Stimulated activated naive CD8-positive, alpha-beta T cell treated with anti-CD3 and anti-CD28 coated beads, Interleukin-15, Interleukin-2, amounts not matched to agents 100 ng/mL and 50 ng/mL, for 24 hours (primary cell): ENCODE measurements around the gene RSRC1.

Source experiments
- H3K27ac Mint-ChIP-seq: one replicate; pipeline ENCODE4 v1.8.0; 2021; ENCODE audit warnings: mild to moderate bottlenecking, mixed read lengths
- H3K27me3 Mint-ChIP-seq: one replicate; pipeline ENCODE4 v1.8.0; 2021; ENCODE audit warnings: mixed read lengths
- H3K36me3 Mint-ChIP-seq: one replicate; pipeline ENCODE4 v1.8.0; 2021; ENCODE audit warnings: low read depth, mixed read lengths
- H3K4me1 Mint-ChIP-seq: one replicate; pipeline ENCODE4 v1.8.0; 2021; ENCODE audit warnings: low read depth, mixed read lengths
- H3K4me3 Mint-ChIP-seq: one replicate; pipeline ENCODE4 v1.8.0; 2021; ENCODE audit warnings: mild to moderate bottlenecking, mixed read lengths
- H3K9me3 Mint-ChIP-seq: one replicate; pipeline ENCODE4 v1.8.0; 2021; ENCODE audit warnings: mixed read lengths

The RSRC1 gene

GRCh38 chr3:158434412-158435038 lies 324.6 kb downstream of the RSRC1 start:
- H3K4me3 Mint-ChIP-seq, result no peak overlapping the region
- H3K9me3 Mint-ChIP-seq, result no peaks in the 10 kb centered on the region
- H3K27ac Mint-ChIP-seq, result no peak overlapping the region
- no peaks in the 10 kb centered on the region for H3K27me3 Mint-ChIP-seq
- H3K4me1 Mint-ChIP-seq, result no peaks in the 10 kb centered on the region
- H3K36me3 Mint-ChIP-seq, result peaks cover 6% of the 10 kb centered on the region

- Mint-ChIP-seq H3K9me3 (peaks cover 4% of the 10 kb centered on the region), H3K4me1 (no peaks in the 10 kb centered on the region), H3K27ac (no peak overlapping the region), H3K4me3 (no peak overlapping the region), H3K27me3 (no peaks in the 10 kb centered on the region), H3K36me3 (no peaks in the 10 kb centered on the region)
Observed at GRCh38 chr3:158443632-158444031, 333.7 kb downstream of the RSRC1 start.

GRCh38 chr3:158447408-158447807 lies 337.5 kb downstream of the RSRC1 start:
- Mint-ChIP-seq H3K4me1 (peaks cover 3% of the 10 kb centered on the region), H3K27me3 (no peaks in the 10 kb centered on the region), H3K4me3 (no peak overlapping the region), H3K36me3 (no peaks in the 10 kb centered on the region), H3K27ac (no peak overlapping the region), H3K9me3 (peaks cover 4% of the 10 kb centered on the region)

GRCh38 chr3:158451405-158452055 lies 341.6 kb downstream of the RSRC1 start:
- Mint-ChIP-seq H3K27ac (no peak overlapping the region), H3K9me3 (no peaks in the 10 kb centered on the region)

GRCh38 chr3:158452334-158452733 lies 342.4 kb downstream of the RSRC1 start:
- H3K36me3 Mint-ChIP-seq, result no peaks in the 10 kb centered on the region
- H3K4me3 Mint-ChIP-seq, result no peak overlapping the region
- H3K4me1 Mint-ChIP-seq, result peaks cover 3% of the 10 kb centered on the region
- H3K27ac Mint-ChIP-seq, result no peak overlapping the region
- H3K9me3 Mint-ChIP-seq, result no peaks in the 10 kb centered on the region
- H3K27me3 Mint-ChIP-seq, result no peaks in the 10 kb centered on the region

More at GRCh38 chr3:158451405-158452055, 341.6 kb downstream of the RSRC1 start:
- no peak overlapping the region for H3K4me3 Mint-ChIP-seq
- H3K27me3 Mint-ChIP-seq, result no peaks in the 10 kb centered on the region
- peaks cover 3% of the 10 kb centered on the region for H3K4me1 Mint-ChIP-seq
- H3K36me3 Mint-ChIP-seq, result no peaks in the 10 kb centered on the region

GRCh38 chr3:158453004-158453403 lies 343.1 kb downstream of the RSRC1 start:
- no peaks in the 10 kb centered on the region for H3K9me3 Mint-ChIP-seq
- peaks cover 3% of the 10 kb centered on the region for H3K4me1 Mint-ChIP-seq
- H3K36me3 Mint-ChIP-seq, result no peaks in the 10 kb centered on the region
- no peak overlapping the region for H3K4me3 Mint-ChIP-seq
- no peaks in the 10 kb centered on the region for H3K27me3 Mint-ChIP-seq
- no peak overlapping the region for H3K27ac Mint-ChIP-seq

- Mint-ChIP-seq H3K9me3 (no peaks in the 10 kb centered on the region), H3K36me3 (no peaks in the 10 kb centered on the region), H3K4me1 (peaks cover 3% of the 10 kb centered on the region), H3K27me3 (no peaks in the 10 kb centered on the region), H3K4me3 (no peak overlapping the region), H3K27ac (no peak overlapping the region)
Observed at GRCh38 chr3:158453865-158454264, 344.0 kb downstream of the RSRC1 start.

- Mint-ChIP-seq H3K36me3 (no peaks in the 10 kb centered on the region), H3K4me1 (peaks cover 3% of the 10 kb centered on the region), H3K9me3 (no peaks in the 10 kb centered on the region), H3K27ac (no peak overlapping the region), H3K27me3 (no peaks in the 10 kb centered on the region), H3K4me3 (no peak overlapping the region)
Observed at GRCh38 chr3:158455406-158455805, 345.5 kb downstream of the RSRC1 start.

- peaks cover 3% of the 10 kb centered on the region for H3K4me1 Mint-ChIP-seq
- no peak overlapping the region for H3K4me3 Mint-ChIP-seq
- no peaks in the 10 kb centered on the region for H3K9me3 Mint-ChIP-seq
- H3K36me3 Mint-ChIP-seq, result no peaks in the 10 kb centered on the region
- H3K27ac Mint-ChIP-seq, result no peak overlapping the region
- no peaks in the 10 kb centered on the region for H3K27me3 Mint-ChIP-seq
Observed at GRCh38 chr3:158456114-158456513, 346.2 kb downstream of the RSRC1 start.

- H3K4me3 Mint-ChIP-seq, result no peak overlapping the region
- peaks cover 1% of the 10 kb centered on the region for H3K36me3 Mint-ChIP-seq
- no peaks in the 10 kb centered on the region for H3K27me3 Mint-ChIP-seq
- no peaks in the 10 kb centered on the region for H3K4me1 Mint-ChIP-seq
- H3K9me3 Mint-ChIP-seq, result no peaks in the 10 kb centered on the region
- H3K27ac Mint-ChIP-seq, result no peak overlapping the region
Observed at GRCh38 chr3:158458464-158458863, 348.6 kb downstream of the RSRC1 start.

GRCh38 chr3:158460926-158461325 lies 351.0 kb downstream of the RSRC1 start:
- Mint-ChIP-seq H3K36me3 (peaks cover 3% of the 10 kb centered on the region), H3K27ac (no peak overlapping the region), H3K27me3 (no peaks in the 10 kb centered on the region), H3K4me3 (no peak overlapping the region), H3K9me3 (no peaks in the 10 kb centered on the region), H3K4me1 (no peaks in the 10 kb centered on the region)

GRCh38 chr3:158463556-158463955 lies 353.7 kb downstream of the RSRC1 start:
- Mint-ChIP-seq H3K9me3 (no peaks in the 10 kb centered on the region), H3K4me1 (no peaks in the 10 kb centered on the region), H3K36me3 (peaks cover 3% of the 10 kb centered on the region), H3K27ac (no peak overlapping the region), H3K4me3 (no peak overlapping the region), H3K27me3 (no peaks in the 10 kb centered on the region)

- H3K27me3 Mint-ChIP-seq, result no peaks in the 10 kb centered on the region
- peaks cover 3% of the 10 kb centered on the region for H3K36me3 Mint-ChIP-seq
- no peak overlapping the region for H3K27ac Mint-ChIP-seq
- no peaks in the 10 kb centered on the region for H3K4me1 Mint-ChIP-seq
- no peaks in the 10 kb centered on the region for H3K9me3 Mint-ChIP-seq
- no peak overlapping the region for H3K4me3 Mint-ChIP-seq
Observed at GRCh38 chr3:158465074-158465473, 355.2 kb downstream of the RSRC1 start.

- H3K27me3 Mint-ChIP-seq, result no peaks in the 10 kb centered on the region
- no peaks in the 10 kb centered on the region for H3K9me3 Mint-ChIP-seq
- H3K36me3 Mint-ChIP-seq, result no peaks in the 10 kb centered on the region
Observed at GRCh38 chr3:158470944-158471638, 361.2 kb downstream of the RSRC1 start.

GRCh38 chr3:158471639-158472294 lies 361.9 kb downstream of the RSRC1 start:
- no peaks in the 10 kb centered on the region for H3K27me3 Mint-ChIP-seq

More at GRCh38 chr3:158470944-158471638, 361.2 kb downstream of the RSRC1 start:
- no peaks in the 10 kb centered on the region for H3K4me1 Mint-ChIP-seq
- no peak overlapping the region for H3K27ac Mint-ChIP-seq
- H3K4me3 Mint-ChIP-seq, result no peak overlapping the region

More at GRCh38 chr3:158471639-158472294, 361.9 kb downstream of the RSRC1 start:
- no peak overlapping the region for H3K4me3 Mint-ChIP-seq
- no peaks in the 10 kb centered on the region for H3K36me3 Mint-ChIP-seq
- H3K27ac Mint-ChIP-seq, result no peak overlapping the region
- H3K4me1 Mint-ChIP-seq, result no peaks in the 10 kb centered on the region
- H3K9me3 Mint-ChIP-seq, result no peaks in the 10 kb centered on the region
